ENCODE results near the gene ACSF2.

Gene ACSF2

GRCh38 chr17:50461550-50462132 is 35.6 kb downstream of the ACSF2 start:
- FAIRE-seq (no peak), DNase-seq (ENCODE audit: insufficient read length, low spot score) (no peak)
- no peak for TF ChIP-seq POLR2A (IDR thresholded peaks at IDR 0.05; ENCODE audit: low read depth, low read length)

- FAIRE-seq (no peak), DNase-seq (ENCODE audit: insufficient read length, low spot score) (no peak)
- no peak for TF ChIP-seq POLR2A (IDR thresholded peaks at IDR 0.05; ENCODE audit: low read depth, low read length)
- no peak for TF ChIP-seq POLR2AphosphoS5 (IDR thresholded peaks at IDR 0.05; ENCODE audit: low read depth, low read length)
- no peak for TF ChIP-seq POU2F2 (IDR thresholded peaks at IDR 0.05; ENCODE audit: low read depth, low read length)
- TF ChIP-seq TAF1 (IDR thresholded peaks at IDR 0.05; ENCODE audit: low read depth, low read length): no peak
- TF ChIP-seq PAX5 (IDR thresholded peaks at IDR 0.05; ENCODE audit: insufficient read depth, low read length, severe bottlenecking): no peak
- TF ChIP-seq SPI1 (IDR thresholded peaks at IDR 0.05; ENCODE audit: low read depth, low read length): no peak
Observed at GRCh38 chr17:50462446-50462845, 36.4 kb downstream of the ACSF2 start.

GRCh38 chr17:50464121-50464520 is 38.1 kb downstream of the ACSF2 start:
- DNase-seq (ENCODE audit: insufficient read length, low spot score): no peak
- TF ChIP-seq POLR2A (IDR thresholded peaks at IDR 0.05; ENCODE audit: low read depth, low read length) (no peak), PAX5 (IDR thresholded peaks at IDR 0.05; ENCODE audit: insufficient read depth, low read length, severe bottlenecking) (no peak), POU2F2 (IDR thresholded peaks at IDR 0.05; ENCODE audit: low read depth, low read length) (no peak), SPI1 (IDR thresholded peaks at IDR 0.05; ENCODE audit: low read depth, low read length) (0 out of 2 replicates have a peak, but pooled peaks have one; percentile 19), POLR2AphosphoS5 (IDR thresholded peaks at IDR 0.05; ENCODE audit: low read depth, low read length) (no peak)
- FAIRE-seq: no peak

- DNase-seq (ENCODE audit: insufficient read length, low spot score) (no peak), FAIRE-seq (no peak)
Observed at GRCh38 chr17:50464736-50465135, 38.7 kb downstream of the ACSF2 start.

GRCh38 chr17:50465171-50465570 is 39.2 kb downstream of the ACSF2 start:
- DNase-seq (ENCODE audit: insufficient read length, low spot score): no peak
- no peak for FAIRE-seq
- TF ChIP-seq PAX5 (IDR thresholded peaks at IDR 0.05; ENCODE audit: insufficient read depth, low read length, severe bottlenecking) (no peak), SPI1 (IDR thresholded peaks at IDR 0.05; ENCODE audit: low read depth, low read length) (no peak)

More at GRCh38 chr17:50464736-50465135, 38.7 kb downstream of the ACSF2 start:
- TF ChIP-seq PAX5 (IDR thresholded peaks at IDR 0.05; ENCODE audit: insufficient read depth, low read length, severe bottlenecking) (no peak), SPI1 (IDR thresholded peaks at IDR 0.05; ENCODE audit: low read depth, low read length) (no peak), TAF1 (IDR thresholded peaks at IDR 0.05; ENCODE audit: low read depth, low read length) (no peak), POU2F2 (IDR thresholded peaks at IDR 0.05; ENCODE audit: low read depth, low read length) (no peak), POLR2A (IDR thresholded peaks at IDR 0.05; ENCODE audit: low read depth, low read length) (no peak), POLR2AphosphoS5 (IDR thresholded peaks at IDR 0.05; ENCODE audit: low read depth, low read length) (no peak)

GRCh38 chr17:50465635-50466034 is 39.6 kb downstream of the ACSF2 start:
- DNase-seq (ENCODE audit: insufficient read length, low spot score): no peak
- TF ChIP-seq TAF1 (IDR thresholded peaks at IDR 0.05; ENCODE audit: low read depth, low read length) (no peak), PAX5 (IDR thresholded peaks at IDR 0.05; ENCODE audit: insufficient read depth, low read length, severe bottlenecking) (no peak)
- no peak for FAIRE-seq

- FAIRE-seq: no peak
- DNase-seq (ENCODE audit: insufficient read length, low spot score): no peak
- TF ChIP-seq PAX5 (IDR thresholded peaks at IDR 0.05; ENCODE audit: insufficient read depth, low read length, severe bottlenecking) (no peak), TAF1 (IDR thresholded peaks at IDR 0.05; ENCODE audit: low read depth, low read length) (no peak), POLR2A (IDR thresholded peaks at IDR 0.05; ENCODE audit: low read depth, low read length) (no peak), POLR2AphosphoS5 (IDR thresholded peaks at IDR 0.05; ENCODE audit: low read depth, low read length) (no peak), POU2F2 (IDR thresholded peaks at IDR 0.05; ENCODE audit: low read depth, low read length) (no peak), SPI1 (IDR thresholded peaks at IDR 0.05; ENCODE audit: low read depth, low read length) (no peak)
Observed at GRCh38 chr17:50466371-50467113, 40.5 kb downstream of the ACSF2 start.

GRCh38 chr17:50467114-50467854 is 41.3 kb downstream of the ACSF2 start:
- no peak for TF ChIP-seq TAF1 (IDR thresholded peaks at IDR 0.05; ENCODE audit: low read depth, low read length)
- no peak for TF ChIP-seq POLR2A (IDR thresholded peaks at IDR 0.05; ENCODE audit: low read depth, low read length)
- no peak for TF ChIP-seq POLR2AphosphoS5 (IDR thresholded peaks at IDR 0.05; ENCODE audit: low read depth, low read length)
- no peak for TF ChIP-seq SPI1 (IDR thresholded peaks at IDR 0.05; ENCODE audit: low read depth, low read length)
- no peak for TF ChIP-seq PAX5 (IDR thresholded peaks at IDR 0.05; ENCODE audit: insufficient read depth, low read length, severe bottlenecking)
- no peak for TF ChIP-seq POU2F2 (IDR thresholded peaks at IDR 0.05; ENCODE audit: low read depth, low read length)
- FAIRE-seq: no peak

GRCh38 chr17:50467855-50468303 is 41.9 kb downstream of the ACSF2 start:
- TF ChIP-seq POU2F2 (IDR thresholded peaks at IDR 0.05; ENCODE audit: low read depth, low read length) (no peak), TAF1 (IDR thresholded peaks at IDR 0.05; ENCODE audit: low read depth, low read length) (no peak), POLR2A (IDR thresholded peaks at IDR 0.05; ENCODE audit: low read depth, low read length) (no peak), POLR2AphosphoS5 (IDR thresholded peaks at IDR 0.05; ENCODE audit: low read depth, low read length) (no peak), PAX5 (IDR thresholded peaks at IDR 0.05; ENCODE audit: insufficient read depth, low read length, severe bottlenecking) (no peak), SPI1 (IDR thresholded peaks at IDR 0.05; ENCODE audit: low read depth, low read length) (no peak)
- DNase-seq (ENCODE audit: insufficient read length, low spot score): no peak
- no peak for FAIRE-seq

More at GRCh38 chr17:50467114-50467854, 41.3 kb downstream of the ACSF2 start:
- no peak for DNase-seq (ENCODE audit: insufficient read length, low spot score)

All from GM12891 (cell line).